Astrocyte (in vitro differentiated cells and primary cell): Measurements from ENCODE around the gene SLC48A1. TPM values are rescaled to one million over a fixed set of nuclear protein-coding genes. Genes with fewer than 3 reads are reported as not detected.
A peak's percentile ranks its signal among the peaks of the same experiment; 100 is the strongest.

Source experiments
- DNase-seq: peaks from one replicate; pipeline ENCODE4 v3.0.0-alpha.2; 2010; ENCODE audit warnings: low read depth
- FAIRE-seq: peaks from 2 replicates; lab custom pipeline; 2011; peaks lifted over from hg19 to GRCh38; lab: Jason Lieb, UNC
- H2AFZ ChIP-seq: 2 replicates; pipeline ENCODE4 v1.6.0; 2012; ENCODE audit warnings: low read depth, low read length, inconsistent platforms
- H3K27ac ChIP-seq: 2 replicates; pipeline ENCODE4 v1.5.1; 2011; ENCODE audit warnings: low read depth, low read length, inconsistent platforms
- H3K27me3 ChIP-seq: 2 replicates; pipeline ENCODE4 v1.6.0; 2011; ENCODE audit warnings: low read length, inconsistent platforms; ENCODE audit not compliant: insufficient read depth
- H3K36me3 ChIP-seq: 2 replicates; pipeline ENCODE4 v1.5.1; 2011; ENCODE audit warnings: low read length, inconsistent platforms; ENCODE audit not compliant: insufficient read depth
- H3K4me1 ChIP-seq: 2 replicates; pipeline ENCODE4 v1.5.1; 2011; ENCODE audit warnings: low read length, inconsistent platforms; ENCODE audit not compliant: insufficient read depth
- H3K4me2 ChIP-seq: 2 replicates; pipeline ENCODE4 v1.6.0; 2012; ENCODE audit warnings: low read length, inconsistent platforms
- H3K4me3 ChIP-seq: 2 replicates; pipeline ENCODE4 v1.5.1; 2011; ENCODE audit warnings: low read depth, mild to moderate bottlenecking, low read length, inconsistent platforms; ENCODE audit not compliant: insufficient read depth
- H3K79me2 ChIP-seq: 2 replicates; pipeline ENCODE4 v1.6.0; 2012; ENCODE audit warnings: mild to moderate bottlenecking, low read length, inconsistent platforms; ENCODE audit not compliant: insufficient read depth
- H3K9ac ChIP-seq: 2 replicates; pipeline ENCODE4 v1.6.0; 2012; ENCODE audit warnings: mild to moderate bottlenecking, low read length, inconsistent platforms
- H3K9me3 ChIP-seq: 2 replicates; pipeline ENCODE4 v1.5.1; 2012; ENCODE audit warnings: low read depth, mild to moderate bottlenecking, low read length, inconsistent platforms; ENCODE audit not compliant: insufficient read depth
- H4K20me1 ChIP-seq: 2 replicates; pipeline ENCODE4 v1.6.0; 2012; ENCODE audit warnings: low read length, inconsistent platforms; ENCODE audit not compliant: insufficient read depth
- H3K27ac Mint-ChIP-seq: one replicate; pipeline ENCODE4 v1.8.0; 2021; ENCODE audit warnings: mild to moderate bottlenecking, mixed read lengths; ENCODE audit not compliant: unreplicated experiment
- H3K27me3 Mint-ChIP-seq: one replicate; pipeline ENCODE4 v1.8.0; 2021; ENCODE audit warnings: low read depth, mixed read lengths; ENCODE audit not compliant: unreplicated experiment
- H3K36me3 Mint-ChIP-seq: one replicate; pipeline ENCODE4 v1.8.0; 2021; ENCODE audit warnings: low read depth, mixed read lengths; ENCODE audit not compliant: unreplicated experiment
- H3K4me1 Mint-ChIP-seq: one replicate; pipeline ENCODE4 v1.8.0; 2021; ENCODE audit warnings: low read depth, mixed read lengths; ENCODE audit not compliant: unreplicated experiment
- H3K4me3 Mint-ChIP-seq: one replicate; pipeline ENCODE4 v1.8.0; 2021; ENCODE audit warnings: mild to moderate bottlenecking, moderate library complexity, mixed read lengths; ENCODE audit not compliant: unreplicated experiment
- H3K9me3 Mint-ChIP-seq: one replicate; pipeline ENCODE4 v1.8.0; 2021; ENCODE audit warnings: mild to moderate bottlenecking, mixed read lengths; ENCODE audit not compliant: unreplicated experiment
- EZH2 ChIP-seq: IDR thresholded peaks from 2 replicates; pipeline ENCODE4 v1.6.1; 2012; ENCODE audit warnings: mild to moderate bottlenecking, low read length, inconsistent platforms; ENCODE audit not compliant: insufficient read depth
- total RNA-seq: library from RNA; stranded (reverse); gene quantifications from 2 replicates; pipeline ENCODE4 v1.2.1, GENCODE V29; 2021
- TF ChIP-seq, protein P1 (sequence below): IDR thresholded peaks from 2 replicates; pipeline ENCODE4 v1.5.1; 2011; ENCODE audit warnings: low read depth, mild to moderate bottlenecking, inconsistent platforms, low read length, moderate library complexity; ENCODE audit not compliant: insufficient read depth

SLC48A1 gene
- total RNA-seq, 1 donor from 2014 or later: 23.8 TPM

DNA sequence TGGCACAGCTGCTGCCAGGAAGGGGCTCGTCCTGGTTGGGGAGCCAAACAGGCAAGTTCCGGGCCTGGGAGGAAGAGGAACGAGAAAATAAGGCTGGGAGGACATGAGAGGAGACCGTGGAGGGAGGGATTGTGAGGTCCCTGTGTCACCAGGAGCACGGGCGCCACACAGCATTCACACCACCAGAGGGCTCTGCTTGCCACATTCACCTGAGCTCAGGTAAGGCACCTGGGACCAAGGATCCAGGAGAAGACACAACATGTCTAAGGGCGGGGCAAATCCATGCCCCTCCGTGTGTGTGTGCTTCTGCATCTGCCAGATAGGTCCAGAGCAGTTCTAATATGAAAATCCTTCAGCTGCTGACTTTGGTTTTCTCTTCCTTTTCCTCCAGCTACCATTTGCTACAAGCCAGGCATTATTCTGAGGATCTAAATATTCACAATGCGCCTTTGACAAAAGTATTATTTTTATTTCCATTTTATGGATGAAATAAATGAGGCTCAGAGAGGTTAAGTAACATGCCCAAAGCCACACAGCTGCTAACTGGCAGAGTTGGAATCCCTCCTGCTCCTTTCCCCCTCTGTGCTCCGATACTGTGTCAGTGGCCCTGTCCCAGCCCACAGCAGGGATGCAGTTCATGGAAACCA lies 28.9 kb upstream of the SLC48A1 start:
- H3K4me1 ChIP-seq: peaks cover 3% of the 10 kb centered on the region
- no peak for FAIRE-seq
- Mint-ChIP-seq H3K9me3 (peaks cover 3% of the 10 kb centered on the region), H3K4me3 (no peak overlapping the region), H3K4me1 (peaks cover 6% of the 10 kb centered on the region), H3K27me3 (peaks cover 63% of the 10 kb centered on the region), H3K27ac (no peak overlapping the region), H3K36me3 (peaks cover 12% of the 10 kb centered on the region)
- H3K9me3 ChIP-seq: no peaks in the 10 kb centered on the region
- no peak for DNase-seq
- H3K9ac ChIP-seq: no peak overlapping the region
- no peaks in the 10 kb centered on the region for H3K79me2 ChIP-seq
- H3K36me3 ChIP-seq: no peaks in the 10 kb centered on the region
- no peak overlapping the region for H3K4me3 ChIP-seq
- H4K20me1 ChIP-seq: no peaks in the 10 kb centered on the region
- H2AFZ ChIP-seq: no peak overlapping the region
- H3K27ac ChIP-seq: no peak overlapping the region
- H3K4me2 ChIP-seq: no peak overlapping the region
- peaks cover 18% of the 10 kb centered on the region for H3K27me3 ChIP-seq
- TF ChIP-seq EZH2: no peak
- TF ChIP-seq, protein P1, sequence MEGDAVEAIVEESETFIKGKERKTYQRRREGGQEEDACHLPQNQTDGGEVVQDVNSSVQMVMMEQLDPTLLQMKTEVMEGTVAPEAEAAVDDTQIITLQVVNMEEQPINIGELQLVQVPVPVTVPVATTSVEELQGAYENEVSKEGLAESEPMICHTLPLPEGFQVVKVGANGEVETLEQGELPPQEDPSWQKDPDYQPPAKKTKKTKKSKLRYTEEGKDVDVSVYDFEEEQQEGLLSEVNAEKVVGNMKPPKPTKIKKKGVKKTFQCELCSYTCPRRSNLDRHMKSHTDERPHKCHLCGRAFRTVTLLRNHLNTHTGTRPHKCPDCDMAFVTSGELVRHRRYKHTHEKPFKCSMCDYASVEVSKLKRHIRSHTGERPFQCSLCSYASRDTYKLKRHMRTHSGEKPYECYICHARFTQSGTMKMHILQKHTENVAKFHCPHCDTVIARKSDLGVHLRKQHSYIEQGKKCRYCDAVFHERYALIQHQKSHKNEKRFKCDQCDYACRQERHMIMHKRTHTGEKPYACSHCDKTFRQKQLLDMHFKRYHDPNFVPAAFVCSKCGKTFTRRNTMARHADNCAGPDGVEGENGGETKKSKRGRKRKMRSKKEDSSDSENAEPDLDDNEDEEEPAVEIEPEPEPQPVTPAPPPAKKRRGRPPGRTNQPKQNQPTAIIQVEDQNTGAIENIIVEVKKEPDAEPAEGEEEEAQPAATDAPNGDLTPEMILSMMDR: peak; percentile 27

DNA sequence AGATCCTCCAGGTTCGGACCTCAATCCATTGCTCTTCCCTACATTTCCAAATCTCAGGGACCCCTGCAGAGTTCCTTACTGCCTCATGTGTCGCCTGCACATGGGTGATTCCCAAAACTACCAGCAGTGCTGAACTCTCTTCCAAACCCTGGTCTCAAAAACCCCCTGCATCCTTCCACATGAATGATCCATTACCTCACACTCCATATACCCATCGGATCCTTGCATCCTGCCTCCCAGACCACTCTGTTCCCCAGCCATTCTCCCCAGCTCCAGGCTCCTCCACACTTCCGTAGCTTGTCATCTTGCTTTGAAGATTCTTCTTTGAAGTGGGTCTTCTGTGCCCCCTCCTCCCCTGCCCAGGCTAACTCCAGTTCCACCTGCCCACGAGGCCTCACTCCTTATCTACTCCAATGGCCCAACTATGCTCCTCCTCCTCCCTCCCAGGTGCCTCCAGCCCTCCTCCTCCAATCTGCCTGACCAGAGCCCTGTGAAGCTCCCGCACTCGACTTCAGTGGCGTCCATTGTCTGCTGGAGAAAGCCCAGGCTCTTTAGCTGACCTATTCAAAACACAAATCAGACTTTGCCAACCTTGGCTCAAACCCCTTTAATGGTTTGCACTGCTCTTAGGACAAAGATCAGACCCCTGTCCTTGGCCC lies 28.1 kb upstream of the SLC48A1 start:
- Mint-ChIP-seq H3K4me3 (no peak overlapping the region), H3K27ac (no peak overlapping the region), H3K4me1 (peaks cover 6% of the 10 kb centered on the region), H3K27me3 (peaks cover 66% of the 10 kb centered on the region), H3K36me3 (peaks cover 14% of the 10 kb centered on the region), H3K9me3 (peaks cover 3% of the 10 kb centered on the region)
- FAIRE-seq (no peak), DNase-seq (no peak)
- no peaks in the 10 kb centered on the region for H3K9me3 ChIP-seq
- no peak overlapping the region for H3K27ac ChIP-seq
- no peaks in the 10 kb centered on the region for H3K36me3 ChIP-seq
- H4K20me1 ChIP-seq: no peaks in the 10 kb centered on the region
- no peak overlapping the region for H3K4me3 ChIP-seq
- H2AFZ ChIP-seq: no peak overlapping the region
- H3K4me2 ChIP-seq: no peak overlapping the region
- H3K79me2 ChIP-seq: no peaks in the 10 kb centered on the region
- TF ChIP-seq, protein P1: no peak
- TF ChIP-seq EZH2: no peak
- no peak overlapping the region for H3K9ac ChIP-seq
- peaks cover 16% of the 10 kb centered on the region for H3K27me3 ChIP-seq
- peaks cover 3% of the 10 kb centered on the region for H3K4me1 ChIP-seq

- peaks cover 71% of the 10 kb centered on the region for H3K27me3 Mint-ChIP-seq
- no peak overlapping the region for H3K9ac ChIP-seq
- H3K4me2 ChIP-seq: no peak overlapping the region
- no peaks in the 10 kb centered on the region for H3K36me3 ChIP-seq
- H2AFZ ChIP-seq: no peak overlapping the region
- FAIRE-seq (no peak), DNase-seq (no peak)
- H3K27ac Mint-ChIP-seq: no peak overlapping the region
- H3K4me1 ChIP-seq: peaks cover 3% of the 10 kb centered on the region
- no peak for TF ChIP-seq EZH2
- TF ChIP-seq, protein P1: no peak
- no peak overlapping the region for H3K4me3 ChIP-seq
- no peaks in the 10 kb centered on the region for H3K9me3 ChIP-seq
- H3K27ac ChIP-seq: no peak overlapping the region
- peaks cover 19% of the 10 kb centered on the region for H3K36me3 Mint-ChIP-seq
- no peak overlapping the region for H3K4me3 Mint-ChIP-seq
- peaks cover 3% of the 10 kb centered on the region for H3K9me3 Mint-ChIP-seq
- H3K4me1 Mint-ChIP-seq: peaks cover 6% of the 10 kb centered on the region
- no peaks in the 10 kb centered on the region for H3K79me2 ChIP-seq
- H3K27me3 ChIP-seq: peaks cover 16% of the 10 kb centered on the region
- H4K20me1 ChIP-seq: no peaks in the 10 kb centered on the region
Measured at GRCh38 chr12:47745485-47746041, 27.5 kb upstream of the SLC48A1 start.
